Left colon (tissue), 2 donors: ENCODE results near the gene NKX6-1. TPM values are rescaled to one million over a fixed set of nuclear protein-coding genes. Genes with fewer than 3 reads are reported as not detected.

Source experiments
- ATAC-seq: fragments of 200-7000 bp; cut with Tn5 transposase; one replicate; pipeline ENCODE4 v1.9.1; 2020; ENCODE audit warnings: mild to moderate bottlenecking, moderate library complexity
- DNase-seq, 2 donors: peaks; one replicate each; pipeline ENCODE4 v3.0.0-alpha.2; 2020
- intact Hi-C, 2 donors: fragments of 100-400 bp; cut with DNase I in 1 of 2; cut with micrococcal nuclease in 1 of 2; formaldehyde crosslinking; loops; one replicate each; pipeline versions ENCODE4 v1.11.2 to v1.14.0; 2022; cut with DNase I, micrococcal nuclease
- total RNA-seq, 2 donors: library from RNA; stranded (reverse); fragmentation: NEBNext Ultra II Directional; extraction: Animal tissue kit (Norgen Biotek cat#: 25700); gene quantifications; one replicate each; pipeline ENCODE4 v1.2.1, GENCODE V29; 2021
- donor health status: DM: no; HTN: no; CAD: no.
- donor health status: DM: yes; HTN: yes; CAD: no.

The NKX6-1 gene
- total RNA-seq, 2 donors from 2014 or later: not detected

DNA sequence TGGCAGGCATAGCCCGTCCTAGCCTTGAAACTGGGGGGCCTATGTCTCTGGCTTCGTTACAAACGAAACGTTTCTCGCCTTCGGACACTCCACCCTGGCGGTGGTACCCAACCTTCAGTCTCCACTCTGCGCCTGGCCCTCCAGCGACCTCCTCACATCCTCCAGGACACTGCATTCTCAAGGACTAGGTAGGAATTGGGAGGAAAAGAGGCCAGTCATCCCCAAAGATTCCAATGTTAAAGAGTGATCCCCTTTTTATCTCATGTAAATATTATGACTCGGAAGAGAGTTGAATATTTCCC, 2.1 kb upstream of the NKX6-1 start:
- ATAC-seq (no peak), DNase-seq (no peak)
- intact Hi-C loops: loop anchor here in 1 of 2 donors (10.0 kb wide), 1 partner anchor 856 kb away; no protein-coding TSS in a partner anchor

- ATAC-seq (no peak), DNase-seq (no peak)
- intact Hi-C loops: loop anchor here in 1 of 2 donors (10.0 kb wide), 1 partner anchor 856 kb away; no protein-coding TSS in a partner anchor
Observed at GRCh38 chr4:84500386-84501201, 1.5 kb upstream of the NKX6-1 start.

DNA sequence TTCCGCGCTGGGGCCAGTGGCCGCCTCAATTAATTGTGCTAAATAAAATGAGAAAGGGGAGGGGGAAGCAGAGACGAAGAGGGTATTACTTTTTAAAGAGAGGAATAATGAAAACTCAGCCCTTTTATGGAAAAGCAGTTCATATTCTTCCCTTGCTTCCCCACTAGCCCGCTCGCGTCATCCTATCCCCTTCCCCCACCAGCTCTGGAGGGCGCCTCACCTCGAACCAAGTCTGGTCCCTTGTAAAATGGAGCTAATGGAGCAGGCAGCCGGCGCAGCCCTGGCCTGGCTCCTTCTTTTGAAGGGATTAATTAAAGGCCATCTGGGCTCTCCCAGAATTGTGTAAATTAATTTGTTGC, 511 bp upstream of the NKX6-1 start:
- no peak for ATAC-seq
- intact Hi-C loops: no loop called here

DNA sequence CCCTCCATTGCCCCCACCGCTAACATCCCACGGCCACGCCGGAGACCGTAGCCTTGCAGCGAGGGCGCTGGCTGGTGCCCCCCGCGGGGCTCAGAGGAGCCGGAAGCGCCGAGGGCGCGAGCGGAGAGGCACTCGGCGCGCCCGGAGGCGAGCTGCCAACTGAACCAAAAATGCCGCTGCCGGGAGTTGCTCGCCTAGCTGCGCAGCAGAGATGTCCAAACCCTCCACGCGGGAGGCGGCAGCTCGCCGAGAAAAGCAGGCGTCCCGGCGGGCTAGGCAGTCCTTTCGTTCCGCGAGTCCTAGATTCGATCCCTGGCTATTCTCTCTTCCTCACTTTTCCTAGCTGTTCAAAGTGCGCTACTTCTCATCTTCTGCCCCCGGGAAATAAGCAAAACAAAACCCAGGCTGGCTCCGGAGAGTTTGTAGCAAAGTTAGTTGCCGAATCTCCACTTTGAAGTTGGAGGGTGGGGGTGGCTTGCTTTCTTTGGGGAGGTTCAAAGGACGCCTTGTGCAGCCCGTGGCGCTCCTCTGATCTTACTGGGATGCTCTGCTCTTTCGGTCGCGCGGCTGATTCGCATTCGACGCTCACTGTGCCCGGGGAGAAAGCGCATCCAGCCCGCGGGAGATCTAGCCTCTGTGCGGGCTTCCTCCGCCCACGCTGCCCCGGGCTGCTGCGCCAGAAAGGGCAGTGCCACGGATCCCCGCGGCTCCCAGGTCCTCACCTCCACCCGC, 723 bp downstream of the NKX6-1 start:
- intact Hi-C loops: no loop called here
- DNase-seq (peak in 1 of 2 donors; percentile 25), ATAC-seq (peak; percentile 31)

More for the DNA sequence above, 511 bp upstream of the NKX6-1 start:
- no peak for DNase-seq

- intact Hi-C loops: no loop called here
- no peak for DNase-seq
- no peak for ATAC-seq
Observed at GRCh38 chr4:84497504-84498202, 1.4 kb downstream of the NKX6-1 start.

GRCh38 chr4:84496706-84497503, 2.2 kb downstream of the NKX6-1 start:
- ATAC-seq (no peak), DNase-seq (no peak)
- intact Hi-C loops: no loop called here

GRCh38 chr4:84496331-84496705, 2.8 kb downstream of the NKX6-1 start:
- ATAC-seq (no peak), DNase-seq (no peak)
- intact Hi-C loops: no loop called here

GRCh38 chr4:84495794-84496261, 3.3 kb downstream of the NKX6-1 start:
- DNase-seq: no peak
- intact Hi-C loops: no loop called here

DNA sequence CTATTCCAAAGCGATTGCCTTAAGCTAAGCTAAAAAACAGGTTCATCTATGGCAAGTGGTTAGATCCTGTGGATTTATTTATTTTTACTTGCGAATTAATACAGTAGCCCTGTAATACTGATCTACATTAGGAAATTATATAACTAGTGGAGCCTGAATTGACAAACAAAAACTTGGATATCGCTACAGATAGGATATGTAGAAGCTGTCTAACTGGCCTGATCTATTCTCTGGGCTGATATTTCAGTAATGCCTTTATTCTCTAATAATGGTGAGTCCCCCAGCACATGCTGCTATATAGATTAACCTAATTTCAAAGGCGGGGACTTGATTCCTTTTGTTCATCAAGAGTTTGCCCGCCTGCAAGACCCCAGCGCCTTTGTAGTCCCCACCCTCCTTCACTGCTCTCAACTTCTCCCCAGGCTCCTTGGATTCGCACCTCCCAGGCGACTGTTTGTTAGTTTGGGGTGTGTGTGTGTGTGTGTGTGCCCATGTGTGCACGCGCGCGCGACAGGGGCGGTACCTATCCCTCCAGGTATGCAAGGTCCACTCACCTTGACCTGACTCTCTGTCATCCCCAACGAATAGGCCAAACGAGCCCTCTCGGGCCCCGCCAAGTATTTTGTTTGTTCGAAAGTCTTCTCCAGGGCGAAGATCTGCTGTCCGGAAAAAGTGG, 3.8 kb downstream of the NKX6-1 start:
- DNase-seq: no peak
- no peak for ATAC-seq
- intact Hi-C loops: no loop called here

More at GRCh38 chr4:84495794-84496261, 3.3 kb downstream of the NKX6-1 start:
- ATAC-seq: no peak

DNA sequence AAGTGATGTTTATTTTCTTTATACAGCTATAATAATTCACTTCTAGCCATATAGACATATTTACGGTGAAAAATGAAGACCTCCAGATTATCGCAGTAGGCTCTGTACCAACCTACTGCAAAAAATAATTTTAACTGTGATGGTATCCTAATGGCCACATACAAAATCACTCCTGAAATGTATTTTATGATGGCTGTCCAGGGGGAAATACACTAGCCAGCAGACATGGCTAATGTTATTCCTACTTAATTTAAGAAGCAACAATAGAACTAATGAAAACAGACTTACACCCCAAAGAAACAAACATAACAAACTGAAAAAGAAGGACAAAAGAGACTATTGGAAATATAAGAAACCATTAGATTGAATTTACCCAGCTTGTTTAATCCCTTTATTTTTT, 4.6 kb downstream of the NKX6-1 start:
- intact Hi-C loops: no loop called here

DNA sequence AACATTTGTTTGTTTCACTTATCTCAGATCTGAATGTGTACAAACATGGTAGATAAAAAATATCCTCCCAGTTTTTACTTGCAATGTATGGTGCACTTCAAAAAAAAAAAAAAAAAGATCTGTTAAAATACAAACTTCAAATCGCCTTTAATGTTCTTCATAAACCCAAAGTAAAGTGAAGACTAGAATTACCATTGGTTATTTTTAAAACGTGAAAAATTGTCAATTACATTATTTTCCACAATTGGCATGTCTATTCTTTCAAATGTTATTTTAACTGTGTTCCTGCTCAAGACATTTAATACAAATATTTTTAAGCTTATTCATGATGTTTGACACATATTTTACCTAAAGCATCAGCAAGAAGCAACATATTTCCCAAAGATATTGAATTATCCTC, 5.0 kb downstream of the NKX6-1 start:
- no peak for DNase-seq
- intact Hi-C loops: no loop called here
- ATAC-seq: no peak

More for the DNA sequence above, 4.6 kb downstream of the NKX6-1 start:
- ATAC-seq (no peak), DNase-seq (no peak)

DNA sequence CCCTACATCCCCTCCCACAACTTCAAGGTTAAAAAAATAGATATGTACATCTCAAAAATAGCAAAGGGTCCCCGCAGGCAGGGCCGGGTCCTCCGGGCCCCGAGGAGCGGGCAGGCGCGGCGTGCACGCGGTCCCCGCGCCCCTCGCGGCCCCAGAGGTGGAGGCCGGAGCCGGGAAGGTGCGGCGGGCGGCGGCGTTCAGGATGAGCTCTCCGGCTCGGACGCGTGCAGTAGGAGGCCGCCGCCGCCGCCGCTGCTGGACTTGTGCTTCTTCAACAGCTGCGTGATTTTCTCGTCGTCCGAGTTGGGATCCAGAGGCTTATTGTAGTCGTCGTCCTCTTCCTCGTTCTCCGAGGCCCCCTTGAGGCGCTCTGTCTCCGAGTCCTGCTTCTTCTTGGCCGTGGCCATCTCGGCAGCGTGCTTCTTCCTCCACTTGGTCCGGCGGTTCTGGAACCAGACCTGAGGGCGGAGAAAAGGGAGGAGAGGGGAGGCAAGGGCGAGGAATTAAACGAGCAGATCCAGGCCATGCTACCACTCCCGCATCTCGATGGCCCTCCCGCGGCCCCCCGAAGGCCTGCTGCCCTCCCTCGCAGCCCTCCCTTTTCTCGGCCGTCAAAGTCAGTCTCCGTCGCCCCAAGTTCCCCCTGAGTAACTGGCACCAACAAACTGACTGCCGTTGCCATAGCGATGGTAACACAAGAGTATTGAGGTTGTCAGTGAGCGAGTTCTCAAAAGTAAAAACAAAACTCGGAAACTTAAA, 5.8 kb downstream of the NKX6-1 start:
- peak in 1 of 2 donors; percentile 49 for DNase-seq
- peak; percentile 70 for ATAC-seq
- intact Hi-C loops: no loop called here

DNA sequence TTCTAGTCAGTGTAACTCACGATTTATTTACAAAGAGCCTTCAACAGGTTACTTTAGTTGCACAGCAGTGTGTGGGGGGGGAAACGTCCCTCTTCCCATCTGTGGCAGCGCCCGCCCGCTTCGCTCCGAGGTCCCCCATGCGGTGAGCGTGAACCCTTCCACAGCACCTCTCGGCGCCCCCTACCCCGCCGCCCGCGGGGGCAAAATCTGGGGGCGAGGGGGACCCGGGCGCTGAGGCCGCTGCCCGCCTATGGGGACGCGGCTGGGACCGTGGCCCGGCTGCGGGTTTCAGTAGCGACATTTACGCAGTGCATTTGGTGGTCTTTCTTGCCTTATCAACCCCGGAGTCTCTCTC, 6.4 kb downstream of the NKX6-1 start:
- intact Hi-C loops: no loop called here
- no peak for ATAC-seq
- DNase-seq: no peak

- ATAC-seq (no peak), DNase-seq (no peak)
- intact Hi-C loops: no loop called here
Observed at GRCh38 chr4:84492290-84492689, 6.8 kb downstream of the NKX6-1 start.

GRCh38 chr4:84491481-84491880, 7.6 kb downstream of the NKX6-1 start:
- intact Hi-C loops: no loop called here
- no peak for DNase-seq

GRCh38 chr4:84490663-84491062, 8.4 kb downstream of the NKX6-1 start:
- no peak for DNase-seq
- intact Hi-C loops: no loop called here
- no peak for ATAC-seq

More at GRCh38 chr4:84491481-84491880, 7.6 kb downstream of the NKX6-1 start:
- no peak for ATAC-seq

DNA sequence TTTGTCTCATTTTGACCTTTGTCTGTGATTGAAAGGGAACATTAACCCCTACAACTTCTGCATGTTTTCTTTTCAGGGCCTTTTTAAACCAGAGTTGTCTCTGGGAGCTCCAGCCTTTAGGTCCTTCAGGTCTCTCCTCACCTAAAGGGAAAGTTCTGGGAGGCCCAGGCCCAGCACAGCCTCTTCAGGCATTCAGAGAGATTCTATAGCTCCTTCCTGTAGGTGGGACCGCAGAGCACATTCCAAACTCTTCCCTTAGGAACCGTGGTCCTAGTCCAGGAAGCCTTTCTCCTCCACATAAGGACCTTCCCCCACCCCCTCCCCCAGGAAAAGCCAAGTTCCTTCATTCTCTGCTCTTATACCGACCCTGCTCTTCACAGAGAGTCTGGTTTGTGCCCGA, 14.9 kb downstream of the NKX6-1 start:
- ATAC-seq (no peak), DNase-seq (no peak)
- intact Hi-C loops: no loop called here

DNA sequence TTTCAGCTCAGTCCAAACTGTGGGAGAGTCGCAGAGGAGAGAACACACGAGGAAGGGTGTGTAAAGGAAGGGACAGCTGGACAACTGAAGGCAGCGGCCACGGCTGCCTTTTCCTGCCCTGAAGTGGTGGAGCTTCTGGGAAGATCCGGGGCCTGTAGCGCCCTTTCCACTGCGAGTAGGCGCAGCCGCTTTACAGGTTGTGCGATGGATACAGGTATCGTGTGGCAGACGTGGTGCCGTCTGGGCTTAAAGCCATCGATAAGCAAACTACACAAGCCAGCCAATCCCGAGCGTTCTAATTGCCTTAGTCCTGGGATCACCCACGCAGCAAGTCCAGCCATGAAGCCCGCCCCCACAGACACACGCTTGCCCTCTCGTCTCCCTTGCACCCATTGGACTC, 15.4 kb downstream of the NKX6-1 start:
- intact Hi-C loops: no loop called here
- ATAC-seq (no peak), DNase-seq (no peak)
